ENCODE measurements around the gene PHLDA3.

DNA sequence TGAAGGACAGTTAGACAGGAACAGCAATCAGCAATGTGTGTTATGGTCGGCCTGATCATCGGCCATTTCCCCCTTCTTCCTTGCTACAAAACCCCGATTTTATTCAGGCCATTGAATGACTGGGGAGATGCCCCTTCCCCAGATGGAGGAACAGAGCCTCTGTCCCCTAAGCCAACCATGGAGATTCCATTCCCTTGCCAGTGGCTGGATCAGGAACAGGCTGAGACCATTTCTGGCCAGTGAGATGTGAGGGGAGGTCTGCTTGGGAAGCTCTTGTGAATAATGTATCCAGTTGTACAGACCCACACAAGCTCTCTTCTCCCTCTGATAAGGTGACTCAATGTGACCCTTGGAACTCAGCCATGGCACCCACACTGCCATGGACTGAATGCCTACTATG is 30.2 kb upstream of the PHLDA3 start:
- TF ChIP-seq POLR2A (IDR thresholded peaks at IDR 0.05), result no peak
- TF ChIP-seq, protein P1, sequence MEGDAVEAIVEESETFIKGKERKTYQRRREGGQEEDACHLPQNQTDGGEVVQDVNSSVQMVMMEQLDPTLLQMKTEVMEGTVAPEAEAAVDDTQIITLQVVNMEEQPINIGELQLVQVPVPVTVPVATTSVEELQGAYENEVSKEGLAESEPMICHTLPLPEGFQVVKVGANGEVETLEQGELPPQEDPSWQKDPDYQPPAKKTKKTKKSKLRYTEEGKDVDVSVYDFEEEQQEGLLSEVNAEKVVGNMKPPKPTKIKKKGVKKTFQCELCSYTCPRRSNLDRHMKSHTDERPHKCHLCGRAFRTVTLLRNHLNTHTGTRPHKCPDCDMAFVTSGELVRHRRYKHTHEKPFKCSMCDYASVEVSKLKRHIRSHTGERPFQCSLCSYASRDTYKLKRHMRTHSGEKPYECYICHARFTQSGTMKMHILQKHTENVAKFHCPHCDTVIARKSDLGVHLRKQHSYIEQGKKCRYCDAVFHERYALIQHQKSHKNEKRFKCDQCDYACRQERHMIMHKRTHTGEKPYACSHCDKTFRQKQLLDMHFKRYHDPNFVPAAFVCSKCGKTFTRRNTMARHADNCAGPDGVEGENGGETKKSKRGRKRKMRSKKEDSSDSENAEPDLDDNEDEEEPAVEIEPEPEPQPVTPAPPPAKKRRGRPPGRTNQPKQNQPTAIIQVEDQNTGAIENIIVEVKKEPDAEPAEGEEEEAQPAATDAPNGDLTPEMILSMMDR (IDR thresholded peaks at IDR 0.05 in 8 of 11, conservative IDR thresholded peaks at IDR 0.05 in 3 of 11), result no peak
